Thyroid gland (tissue), 4 donors: ENCODE measurements around the gene KSR1.

Experiments used
- CTCF ChIP-seq, 6 experiments: fragments of 200-600 bp in 3 of 6; fragments of 450-650 bp in 3 of 6; sonication (generic) in 3 of 6; IDR thresholded peaks; one replicate each; pipeline ENCODE4 v1.5.1; 2016 to 2019; ENCODE audit warnings: antibody characterized with exemption in 6 of 6, mild to moderate bottlenecking in 2 of 6, inconsistent platforms in 1 of 6, moderate library complexity in 1 of 6
- POLR2A ChIP-seq, 2 donors: fragments of 450-650 bp; IDR thresholded peaks; one replicate each; pipeline ENCODE4 v1.6.1; 2017; ENCODE audit warnings: antibody characterized with exemption in 2 of 2, mild to moderate bottlenecking in 2 of 2, moderate library complexity in 1 of 2

- TF ChIP-seq CTCF (IDR thresholded peaks at IDR 0.05) (no peak), POLR2A (IDR thresholded peaks at IDR 0.05) (no peak)
Measured at GRCh38 chr17:27438348-27438998, 17.8 kb upstream of the KSR1 start.
